NB4 (cell line): Measurements from ENCODE around the gene AMH.

Experiments
- CTCF ChIP-seq: IDR thresholded peaks from one replicate; pipeline ENCODE4 v1.5.1; 2012; ENCODE audit warnings: low read depth, low read length
- POLR2A ChIP-seq: IDR thresholded peaks from 2 replicates; pipeline ENCODE4 v1.6.1; 2011; ENCODE audit warnings: mild to moderate bottlenecking; ENCODE audit not compliant: insufficient read length; ENCODE audit errors: extremely low read depth

- TF ChIP-seq CTCF, result no peak
- no peak for TF ChIP-seq POLR2A
Observed at GRCh38 chr19:2226840-2227360, 22.2 kb upstream of the AMH start.
